HepG2 (cell line): ENCODE results near the gene LGALS4. TPM values are rescaled to one million over a fixed set of nuclear protein-coding genes. Genes with fewer than 3 reads are reported as not detected.

ENCODE experiments used
- AFF4 ChIP-seq: sonication (generic); formaldehyde crosslinking; IDR thresholded peaks from 2 replicates; pipeline ENCODE4 v1.4.0; 2020; ENCODE audit warnings: missing genetic modification reagents
- ASH2L ChIP-seq: fragments of 300-600, 200-600 bp; sonication (generic); IDR thresholded peaks from 2 replicates; pipeline ENCODE4 v1.7.0; 2017; ENCODE audit warnings: low read depth, mild to moderate bottlenecking, moderate library complexity, mixed read lengths, low read length; ENCODE audit not compliant: insufficient read length
- DNMT1 ChIP-seq: sonication (generic); formaldehyde crosslinking; IDR thresholded peaks from 2 replicates; pipeline ENCODE4 v1.5.1; 2020; ENCODE audit warnings: mild to moderate bottlenecking, missing genetic modification reagents
- HIVEP1 ChIP-seq: sonication (generic); formaldehyde crosslinking; IDR thresholded peaks from 2 replicates; pipeline ENCODE4 v1.4.0; 2020; ENCODE audit warnings: mild to moderate bottlenecking, missing genetic modification reagents
- MLXIP ChIP-seq: sonication (generic); formaldehyde crosslinking; IDR thresholded peaks from 2 replicates; pipeline ENCODE4 v1.9.0; 2021; ENCODE audit warnings: missing genetic modification reagents, borderline replicate concordance
- PAX8 ChIP-seq: sonication (generic); formaldehyde crosslinking; IDR thresholded peaks from 2 replicates; pipeline ENCODE4 v1.8.0; 2022; ENCODE audit warnings: mild to moderate bottlenecking, missing genetic modification reagents, borderline replicate concordance
- TCF7 ChIP-seq: sonication (generic); IDR thresholded peaks from 2 replicates; pipeline ENCODE4 v1.6.1; 2016; ENCODE audit warnings: antibody characterized with exemption, low read depth
- TP53 ChIP-seq: sonication (generic); formaldehyde crosslinking; conservative IDR thresholded peaks from 2 replicates; pipeline ENCODE4 v1.4.0; 2020; ENCODE audit warnings: missing genetic modification reagents
- ZBTB20 ChIP-seq: sonication (generic); formaldehyde crosslinking; IDR thresholded peaks from 2 replicates; pipeline ENCODE4 v1.8.1; 2023; ENCODE audit warnings: missing genetic modification reagents, low read depth, mild to moderate bottlenecking, borderline replicate concordance
- ZBTB7B ChIP-seq: sonication (generic); formaldehyde crosslinking; IDR thresholded peaks from 2 replicates; pipeline ENCODE4 v1.4.0; 2020; ENCODE audit warnings: missing genetic modification reagents
- ZNF160 ChIP-seq: sonication (generic); formaldehyde crosslinking; IDR thresholded peaks from 2 replicates; pipeline ENCODE4 v1.8.0; 2022; ENCODE audit warnings: mild to moderate bottlenecking, inconsistent platforms, missing genetic modification reagents
- ZNF326 ChIP-seq: sonication (generic); formaldehyde crosslinking; IDR thresholded peaks from 2 replicates; pipeline ENCODE4 v1.4.0; 2020; ENCODE audit warnings: missing genetic modification reagents, borderline replicate concordance
- ZNF367 ChIP-seq: sonication (generic); formaldehyde crosslinking; IDR thresholded peaks from 2 replicates; pipeline ENCODE4 v1.4.0; 2020; ENCODE audit warnings: missing genetic modification reagents, borderline replicate concordance
- ZNF530 ChIP-seq: sonication (generic); formaldehyde crosslinking; IDR thresholded peaks from 2 replicates; pipeline ENCODE4 v1.5.0; 2020; ENCODE audit warnings: low read depth, mild to moderate bottlenecking, missing genetic modification reagents
- ZNF550 ChIP-seq: sonication (generic); formaldehyde crosslinking; IDR thresholded peaks from 2 replicates; pipeline ENCODE4 v1.4.0; 2020; ENCODE audit warnings: mild to moderate bottlenecking, missing genetic modification reagents, borderline replicate concordance
- ZNF629 ChIP-seq: sonication (generic); formaldehyde crosslinking; conservative IDR thresholded peaks from 2 replicates; pipeline ENCODE4 v1.5.0; 2020; ENCODE audit warnings: missing genetic modification reagents
- polyA plus RNA-seq, 8 experiments: library from polyadenylated mRNA; depleted of rRNA in 3 of 8; stranded (reverse) in 7 of 8; unstranded in 1 of 8; fragments of >200 nt; fragmentation: Illumina TruSeq in 4 of 8; extraction: Trizol in 4 of 8; gene quantifications; 2 replicates each; pipeline versions ENCODE4 v1.2.1 to v1.2.3, GENCODE V29; 2011 to 2016; ENCODE audit warnings: low read depth in 4 of 8, missing spikeins in 1 of 8, mixed read lengths in 1 of 8; ENCODE audit not compliant: insufficient read depth in 1 of 8
- total RNA-seq, 5 experiments: library from RNA; depleted of rRNA; stranded (reverse); fragments of >200 nt; fragmentation: Illumina TruSeq; extraction: Trizol; gene quantifications; 2 replicates each; pipeline ENCODE4 v1.2.3, GENCODE V29; 2016; ENCODE audit warnings: low read depth in 1 of 5
- TF ChIP-seq, protein P1 (sequence below): sonication (generic); formaldehyde crosslinking; IDR thresholded peaks from 2 replicates; pipeline ENCODE4 v1.8.0; 2022; ENCODE audit warnings: mild to moderate bottlenecking, missing genetic modification reagents, moderate library complexity
- TF ChIP-seq, protein P2 (sequence below): IDR thresholded peaks from 2 replicates; pipeline ENCODE4 v1.6.1; 2018; ENCODE audit warnings: missing genetic modification reagents, mild to moderate bottlenecking, missing compliant biosample characterization
- TF ChIP-seq, protein P3 (sequence below): sonication (generic); formaldehyde crosslinking; IDR thresholded peaks from 2 replicates; pipeline ENCODE4 v1.8.0; 2022; ENCODE audit warnings: missing genetic modification reagents, mild to moderate bottlenecking, inconsistent platforms, borderline replicate concordance

LGALS4 gene
- total and polyA plus RNA-seq, 2 of the 13 experiments (the other 11 are each of a cell fraction or from before 2014, with no cell fraction given): 0.24 to 0.71 TPM

DNA sequence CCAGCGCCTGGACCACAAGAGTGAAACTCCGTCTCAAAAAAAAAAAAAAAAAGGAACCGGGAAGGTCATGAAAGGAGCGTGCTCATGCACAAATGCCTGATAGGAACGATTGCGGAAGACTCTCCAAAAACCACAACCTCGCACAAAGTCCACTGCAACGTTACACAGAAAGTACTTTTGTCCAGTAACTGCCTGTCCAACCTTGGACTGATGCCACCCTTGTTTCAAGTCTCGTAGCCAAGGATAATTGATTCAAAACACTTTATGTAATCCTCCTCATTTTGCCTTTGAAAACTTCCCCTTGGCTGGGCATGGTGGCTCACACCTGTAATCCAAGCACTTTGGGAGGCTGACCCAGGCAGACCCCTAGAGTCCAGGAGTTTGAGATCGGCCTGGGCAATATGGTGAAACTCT, 53.1 kb downstream of the LGALS4 start (continued):
- TF ChIP-seq MLXIP (peak; percentile 37; the same call in 1 of the 2 replicates), ZNF629 (peak; percentile 34; the same call in 1 of the 2 replicates), ASH2L (peak; percentile 41), AFF4 (CRISPR knock-in tag) (no peak), HIVEP1 (CRISPR knock-in tag) (no peak), ZNF160 (no peak), ZBTB20 (CRISPR knock-in tag) (0 out of 2 replicates have a peak, but pooled peaks have one; percentile 66), DNMT1 (no peak), ZNF530 (no peak), TCF7 (peak; percentile 49), ZBTB7B (CRISPR knock-in tag) (peak; percentile 69; the same call in 1 of the 2 replicates), ZNF367 (CRISPR knock-in tag) (no peak), TP53 (CRISPR knock-in tag) (no peak; the same call in 1 of the 2 replicates), ZNF550 (CRISPR knock-in tag) (no peak), PAX8 (CRISPR knock-in tag) (no peak), ZNF326 (CRISPR knock-in tag) (no peak)
- TF ChIP-seq, protein P1, sequence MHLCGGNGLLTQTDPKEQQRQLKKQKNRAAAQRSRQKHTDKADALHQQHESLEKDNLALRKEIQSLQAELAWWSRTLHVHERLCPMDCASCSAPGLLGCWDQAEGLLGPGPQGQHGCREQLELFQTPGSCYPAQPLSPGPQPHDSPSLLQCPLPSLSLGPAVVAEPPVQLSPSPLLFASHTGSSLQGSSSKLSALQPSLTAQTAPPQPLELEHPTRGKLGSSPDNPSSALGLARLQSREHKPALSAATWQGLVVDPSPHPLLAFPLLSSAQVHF (CRISPR knock-in tag): no peak
- TF ChIP-seq, protein P2, sequence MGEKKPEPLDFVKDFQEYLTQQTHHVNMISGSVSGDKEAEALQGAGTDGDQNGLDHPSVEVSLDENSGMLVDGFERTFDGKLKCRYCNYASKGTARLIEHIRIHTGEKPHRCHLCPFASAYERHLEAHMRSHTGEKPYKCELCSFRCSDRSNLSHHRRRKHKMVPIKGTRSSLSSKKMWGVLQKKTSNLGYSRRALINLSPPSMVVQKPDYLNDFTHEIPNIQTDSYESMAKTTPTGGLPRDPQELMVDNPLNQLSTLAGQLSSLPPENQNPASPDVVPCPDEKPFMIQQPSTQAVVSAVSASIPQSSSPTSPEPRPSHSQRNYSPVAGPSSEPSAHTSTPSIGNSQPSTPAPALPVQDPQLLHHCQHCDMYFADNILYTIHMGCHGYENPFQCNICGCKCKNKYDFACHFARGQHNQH (CRISPR knock-in tag): peak; percentile 88
- TF ChIP-seq, protein P3, sequence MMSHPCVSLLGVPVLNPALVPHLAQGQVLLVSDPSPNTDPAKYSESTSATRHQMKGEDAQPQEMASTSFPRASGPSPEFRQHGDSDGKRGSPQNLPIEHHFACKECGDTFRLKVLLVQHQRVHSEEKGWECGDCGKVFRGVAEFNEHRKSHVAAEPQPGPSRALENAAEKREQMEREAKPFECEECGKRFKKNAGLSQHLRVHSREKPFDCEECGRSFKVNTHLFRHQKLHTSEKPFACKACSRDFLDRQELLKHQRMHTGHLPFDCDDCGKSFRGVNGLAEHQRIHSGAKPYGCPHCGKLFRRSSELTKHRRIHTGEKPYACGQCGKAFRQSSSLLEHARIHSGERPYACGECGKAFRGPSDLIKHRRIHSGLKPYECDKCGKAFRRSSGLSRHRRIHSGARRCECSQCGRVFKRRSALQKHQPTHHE (CRISPR knock-in tag): no peak
